ENCODE measurements around the gene FKBP2. TPM values are rescaled to one million over a fixed set of nuclear protein-coding genes. Genes with fewer than 3 reads are reported as not detected.
A peak's percentile ranks its signal among the peaks of the same experiment; 100 is the strongest.

Gene FKBP2
- total RNA-seq, 6 experiments from 2014 or later = 49.4 to 108 (median 66.7) TPM

GRCh38 chr11:64263021-64263946 lies 22.4 kb downstream of the FKBP2 start:
- H3K4me3 ChIP-seq = no peak overlapping the region
- H3K36me3 ChIP-seq = no peaks in the 10 kb centered on the region
- H3K4me1 ChIP-seq = peaks cover 0 to 4% (median 3%) of the 10 kb centered on the region in 4 donors
- no peak overlapping the region for H3K27ac ChIP-seq
- no peak for TF ChIP-seq CTCF (IDR thresholded peaks at IDR 0.05)
- no peak for TF ChIP-seq POLR2A (IDR thresholded peaks at IDR 0.05)
- intact Hi-C loops (cut with DNase I) = no loop called here
- H3K27me3 ChIP-seq = no peaks in the 10 kb centered on the region
- WGBS (ENCODE audit: insufficient coverage, low coverage, low lambda C conversion rate, missing lambda C conversion rate) = 85% methylated on average over 9 of the region's 29 CpGs
- no peaks in the 10 kb centered on the region for H3K9me3 ChIP-seq
- DNase-seq (peak in 1 of 3 donors; percentile 32), ATAC-seq (peak in 2 of 4 donors; percentile 19 to 40)

- H3K9me3 ChIP-seq = no peaks in the 10 kb centered on the region
- TF ChIP-seq POLR2A (IDR thresholded peaks at IDR 0.05) (no peak), CTCF (IDR thresholded peaks at IDR 0.05) (no peak)
- H3K4me3 ChIP-seq = no peak overlapping the region
- WGBS (ENCODE audit: insufficient coverage, low coverage, low lambda C conversion rate, missing lambda C conversion rate) = no CpG with 5 or more reads among the region's 8 CpGs
- DNase-seq = no peak
- H3K36me3 ChIP-seq = no peaks in the 10 kb centered on the region
- peaks cover 0 to 9% (median 7%) of the 10 kb centered on the region in 4 donors for H3K4me1 ChIP-seq
- ATAC-seq = no peak
- no peak overlapping the region for H3K27ac ChIP-seq
- H3K27me3 ChIP-seq = no peaks in the 10 kb centered on the region
- intact Hi-C loops (cut with DNase I) = no loop called here
Measured at GRCh38 chr11:64263947-64264317, 23.0 kb downstream of the FKBP2 start.

DNA sequence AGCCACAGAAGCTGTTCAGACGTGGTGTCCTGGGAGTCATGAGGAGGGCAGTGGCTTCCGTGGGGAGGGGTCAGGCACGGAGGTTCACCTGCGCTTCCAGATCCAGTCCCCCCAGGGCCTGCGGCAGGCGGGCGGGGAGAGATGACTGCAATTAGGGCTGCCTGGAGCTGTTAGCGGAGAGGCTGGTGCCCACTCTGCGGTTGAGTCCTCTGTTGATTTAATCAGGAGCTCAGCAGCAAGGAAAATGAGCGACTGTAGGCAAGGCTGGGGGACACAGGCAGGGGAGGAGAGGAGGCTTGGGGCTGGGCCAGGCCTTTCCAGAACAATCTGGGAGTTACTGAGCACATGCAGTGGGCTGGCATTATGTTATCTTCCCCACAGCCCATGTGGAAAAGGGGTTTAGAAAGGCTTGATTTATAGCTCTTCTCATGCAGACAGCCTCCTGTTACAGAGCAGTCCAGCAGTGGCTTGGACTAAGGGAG lies 23.5 kb downstream of the FKBP2 start:
- WGBS (ENCODE audit: insufficient coverage, low coverage, low lambda C conversion rate, missing lambda C conversion rate) = 80% methylated on average over 5 of the region's 10 CpGs
- ATAC-seq = no peak
- H3K4me3 ChIP-seq = no peak overlapping the region
- peaks cover 0 to 11% (median 7%) of the 10 kb centered on the region in 4 donors for H3K4me1 ChIP-seq
- H3K27ac ChIP-seq = no peak overlapping the region
- TF ChIP-seq POLR2A (IDR thresholded peaks at IDR 0.05) (no peak), CTCF (IDR thresholded peaks at IDR 0.05) (no peak)
- intact Hi-C loops (cut with DNase I) = no loop called here
- DNase-seq = no peak
- H3K36me3 ChIP-seq = no peaks in the 10 kb centered on the region
- no peaks in the 10 kb centered on the region for H3K9me3 ChIP-seq
- no peaks in the 10 kb centered on the region for H3K27me3 ChIP-seq

GRCh38 chr11:64265176-64266160 lies 24.6 kb downstream of the FKBP2 start:
- H3K9me3 ChIP-seq = no peaks in the 10 kb centered on the region
- TF ChIP-seq POLR2A (IDR thresholded peaks at IDR 0.05) = no peak
- no peak for TF ChIP-seq CTCF (IDR thresholded peaks at IDR 0.05)
- no peak for ATAC-seq
- no peak for DNase-seq
- 79% methylated on average over 9 of the region's 35 CpGs for WGBS (ENCODE audit: insufficient coverage, low coverage, low lambda C conversion rate, missing lambda C conversion rate)
- no peak overlapping the region for H3K4me3 ChIP-seq
- intact Hi-C loops (cut with DNase I) = no loop called here
- H3K36me3 ChIP-seq = no peaks in the 10 kb centered on the region
- H3K27me3 ChIP-seq = no peaks in the 10 kb centered on the region
- H3K27ac ChIP-seq = no peak overlapping the region
- H3K4me1 ChIP-seq = peaks cover 0 to 11% (median 7%) of the 10 kb centered on the region in 4 donors
